GM12878 (cell line): ENCODE results near the gene DGKI.

Experiments
- CTCF ChIP-seq, 3 experiments: IDR thresholded peaks in 2 of 3; conservative IDR thresholded peaks in 1 of 3; 2 replicates each; pipeline ENCODE4 v1.5.1; 2011; ENCODE audit warnings: low read depth in 3 of 3, low read length in 3 of 3, mild to moderate bottlenecking in 3 of 3, control low read depth in 2 of 3, moderate library complexity in 2 of 3, inconsistent platforms in 1 of 3, mixed read lengths in 1 of 3; ENCODE audit not compliant: control insufficient read depth in 2 of 3, insufficient read depth in 1 of 3; ENCODE audit errors: extremely low read depth in 1 of 3
- IKZF1 ChIP-seq: fragments of 450-650 bp; conservative IDR thresholded peaks from 2 replicates; pipeline ENCODE4 v1.6.1; 2017; ENCODE audit warnings: antibody characterized with exemption, mild to moderate bottlenecking
- MLLT1 ChIP-seq: fragments of 450-650 bp; IDR thresholded peaks from 2 replicates; pipeline ENCODE4 v1.6.1; 2016; ENCODE audit warnings: mild to moderate bottlenecking
- MTA2 ChIP-seq: fragments of 450-650 bp; IDR thresholded peaks from 2 replicates; pipeline ENCODE4 v1.6.1; 2016; ENCODE audit warnings: low read depth, mild to moderate bottlenecking, moderate library complexity
- POLR2AphosphoS5 ChIP-seq: IDR thresholded peaks from 2 replicates; pipeline ENCODE4 v1.6.1; 2011; ENCODE audit warnings: mild to moderate bottlenecking, low read length, inconsistent platforms
- RELB ChIP-seq: fragments of 450-650 bp; IDR thresholded peaks from 2 replicates; pipeline ENCODE4 v1.6.1; 2017; ENCODE audit warnings: low read depth, mild to moderate bottlenecking, moderate library complexity

GRCh38 chr7:137399827-137400823, 446.6 kb downstream of the DGKI start:
- TF ChIP-seq CTCF (IDR thresholded peaks at IDR 0.05 in 2 of 3, conservative IDR thresholded peaks at IDR 0.05 in 1 of 3; ENCODE audit: control insufficient read depth in 2 of 3, extremely low read depth in 1 of 3, insufficient read depth in 1 of 3, low read depth in 3 of 3, low read length in 3 of 3) (no peak), POLR2AphosphoS5 (no peak), IKZF1 (no peak), MLLT1 (no peak), MTA2 (no peak), RELB (no peak)
